ENCODE data around the gene ECE1.

Gene ECE1

GRCh38 chr1:21258331-21259134 is 31.7 kb downstream of the ECE1 start:
- TF ChIP-seq, protein P1, sequence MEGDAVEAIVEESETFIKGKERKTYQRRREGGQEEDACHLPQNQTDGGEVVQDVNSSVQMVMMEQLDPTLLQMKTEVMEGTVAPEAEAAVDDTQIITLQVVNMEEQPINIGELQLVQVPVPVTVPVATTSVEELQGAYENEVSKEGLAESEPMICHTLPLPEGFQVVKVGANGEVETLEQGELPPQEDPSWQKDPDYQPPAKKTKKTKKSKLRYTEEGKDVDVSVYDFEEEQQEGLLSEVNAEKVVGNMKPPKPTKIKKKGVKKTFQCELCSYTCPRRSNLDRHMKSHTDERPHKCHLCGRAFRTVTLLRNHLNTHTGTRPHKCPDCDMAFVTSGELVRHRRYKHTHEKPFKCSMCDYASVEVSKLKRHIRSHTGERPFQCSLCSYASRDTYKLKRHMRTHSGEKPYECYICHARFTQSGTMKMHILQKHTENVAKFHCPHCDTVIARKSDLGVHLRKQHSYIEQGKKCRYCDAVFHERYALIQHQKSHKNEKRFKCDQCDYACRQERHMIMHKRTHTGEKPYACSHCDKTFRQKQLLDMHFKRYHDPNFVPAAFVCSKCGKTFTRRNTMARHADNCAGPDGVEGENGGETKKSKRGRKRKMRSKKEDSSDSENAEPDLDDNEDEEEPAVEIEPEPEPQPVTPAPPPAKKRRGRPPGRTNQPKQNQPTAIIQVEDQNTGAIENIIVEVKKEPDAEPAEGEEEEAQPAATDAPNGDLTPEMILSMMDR (IDR thresholded peaks at IDR 0.05; ENCODE audit: low read depth, low read length) = no peak
- no peak for DNase-seq (ENCODE audit: extremely low read depth, low read depth)

GRCh38 chr1:21257431-21258135 is 32.7 kb downstream of the ECE1 start:
- DNase-seq (ENCODE audit: extremely low read depth, low read depth) = no peak
- TF ChIP-seq, protein P1 (IDR thresholded peaks at IDR 0.05; ENCODE audit: low read depth, low read length) = no peak

DNA sequence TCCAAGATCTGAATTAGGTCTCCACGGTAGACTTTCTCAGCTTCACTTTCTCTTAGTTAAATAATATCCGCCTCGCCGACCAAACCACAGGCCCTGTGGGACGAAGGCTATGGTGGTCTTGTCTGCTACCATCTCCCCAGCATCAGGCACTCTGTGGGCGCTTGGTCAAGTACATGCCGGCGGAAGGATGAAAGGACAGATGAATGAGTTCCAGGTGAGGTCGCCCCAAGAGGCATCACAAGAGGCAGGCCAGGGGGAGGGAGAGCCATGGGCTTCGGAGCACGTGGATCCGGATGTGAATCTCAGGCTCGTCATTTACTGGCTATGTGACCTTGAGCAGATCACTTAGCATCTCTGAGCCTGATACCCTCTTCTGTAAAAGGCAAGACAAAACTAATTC is 33.5 kb downstream of the ECE1 start:
- no peak for DNase-seq (ENCODE audit: extremely low read depth, low read depth)
- TF ChIP-seq, protein P1 (IDR thresholded peaks at IDR 0.05; ENCODE audit: low read depth, low read length) = no peak

DNA sequence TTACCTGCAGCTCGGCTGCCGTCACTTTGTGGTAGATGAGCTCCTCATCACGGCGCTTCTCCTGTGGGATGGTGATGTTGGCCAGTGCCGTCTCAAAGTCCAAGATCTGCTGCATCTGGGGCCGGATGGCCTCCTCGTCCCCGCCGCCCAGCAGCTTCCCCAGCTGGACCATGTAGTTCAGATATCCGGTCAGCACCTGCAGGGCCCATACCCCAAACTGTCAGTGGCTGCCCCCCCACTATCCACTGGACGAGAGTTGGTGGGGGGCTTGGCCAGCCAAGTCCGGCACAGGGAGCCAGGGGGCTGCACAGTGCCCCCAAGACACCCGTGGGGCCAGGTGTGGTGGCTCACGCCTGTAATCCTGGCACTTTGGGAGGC is 34.3 kb downstream of the ECE1 start:
- TF ChIP-seq, protein P1 (IDR thresholded peaks at IDR 0.05; ENCODE audit: low read depth, low read length) = no peak
- DNase-seq (ENCODE audit: extremely low read depth, low read depth) = no peak

DNA sequence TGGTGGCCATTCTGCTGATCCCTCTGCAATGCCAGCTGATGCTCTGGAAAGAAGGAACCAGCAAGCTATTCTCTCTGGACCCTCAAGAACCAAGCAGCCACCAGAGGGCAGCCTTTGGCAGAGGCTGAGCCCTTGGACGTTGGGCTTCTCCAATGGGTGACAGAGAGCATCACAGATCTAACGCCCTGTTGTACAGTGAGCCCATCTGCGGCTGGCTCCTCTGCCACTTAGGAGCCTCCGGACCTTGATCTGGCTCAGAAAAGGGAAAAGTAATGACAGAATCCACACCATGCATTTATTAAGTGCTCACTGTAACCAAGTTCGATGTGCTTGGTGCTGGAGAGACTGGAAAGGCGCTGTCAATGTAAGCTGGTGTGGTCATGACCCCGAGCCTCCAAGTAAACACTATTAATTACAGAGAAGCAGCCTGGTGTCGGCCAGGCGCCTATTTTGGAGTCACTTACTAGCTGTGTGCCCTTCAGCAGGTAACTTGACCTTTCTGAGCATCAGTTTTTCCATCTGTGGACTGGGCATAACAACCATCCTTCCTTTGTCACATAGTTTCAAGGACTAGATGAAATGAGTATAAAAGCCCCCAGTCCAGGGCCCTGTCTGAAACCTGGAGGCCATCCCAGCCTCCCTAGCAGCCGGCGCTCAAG is 34.9 kb downstream of the ECE1 start:
- TF ChIP-seq, protein P1 (IDR thresholded peaks at IDR 0.05; ENCODE audit: low read depth, low read length) = peak; percentile 87
- peak; percentile 64 for DNase-seq (ENCODE audit: extremely low read depth, low read depth)

DNA sequence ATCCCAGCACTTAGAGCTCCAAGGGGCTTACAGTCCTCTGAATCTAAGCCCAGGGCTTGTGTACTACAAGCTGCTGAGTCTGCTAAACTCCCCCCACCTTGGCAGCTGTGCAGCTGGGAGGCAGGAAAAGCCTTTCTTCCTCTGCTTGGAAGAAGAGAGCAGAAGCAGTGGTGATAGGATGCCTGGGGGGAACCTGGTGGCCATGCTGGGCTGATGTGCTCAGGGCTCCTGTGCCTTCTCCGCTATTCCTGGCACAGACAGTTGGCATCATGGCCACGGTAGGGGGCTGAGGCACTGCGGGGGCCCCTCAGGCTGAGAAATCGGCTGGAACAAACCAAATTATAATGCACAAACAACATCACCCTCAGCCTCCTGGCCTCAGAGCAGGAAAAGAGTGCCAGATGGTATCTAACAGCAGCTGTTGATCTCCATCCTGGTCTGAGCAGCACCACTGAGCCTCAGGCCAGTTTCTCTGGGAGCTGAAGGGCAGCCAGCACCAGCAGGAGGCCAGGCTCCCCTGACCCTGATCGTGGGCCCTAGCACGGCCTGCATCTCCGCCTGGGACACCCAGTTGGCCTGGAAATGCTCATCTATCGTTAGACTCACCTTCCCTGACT is 35.8 kb downstream of the ECE1 start:
- DNase-seq (ENCODE audit: extremely low read depth, low read depth) = no peak
- TF ChIP-seq, protein P1 (IDR thresholded peaks at IDR 0.05; ENCODE audit: low read depth, low read length) = no peak; the same call in 1 of the 2 replicates
